GM21423 (cell line): Measurements from ENCODE around the gene PPP4R1.
A peak's percentile ranks its signal among the peaks of the same experiment; 100 is the strongest.
"Not testable (repeated sequence)": the region's sequence is repeated elsewhere in the genome, so short reads cannot be mapped to it uniquely, and the experiment has no call there.

Experiments
- ATAC-seq: cut with Tn5 transposase; IDR thresholded peaks from one replicate; pipeline ENCODE4 v1.9.1; 2021; ENCODE audit warnings: mild to moderate bottlenecking, moderate library complexity; ENCODE audit not compliant: unreplicated experiment

The PPP4R1 gene

DNA sequence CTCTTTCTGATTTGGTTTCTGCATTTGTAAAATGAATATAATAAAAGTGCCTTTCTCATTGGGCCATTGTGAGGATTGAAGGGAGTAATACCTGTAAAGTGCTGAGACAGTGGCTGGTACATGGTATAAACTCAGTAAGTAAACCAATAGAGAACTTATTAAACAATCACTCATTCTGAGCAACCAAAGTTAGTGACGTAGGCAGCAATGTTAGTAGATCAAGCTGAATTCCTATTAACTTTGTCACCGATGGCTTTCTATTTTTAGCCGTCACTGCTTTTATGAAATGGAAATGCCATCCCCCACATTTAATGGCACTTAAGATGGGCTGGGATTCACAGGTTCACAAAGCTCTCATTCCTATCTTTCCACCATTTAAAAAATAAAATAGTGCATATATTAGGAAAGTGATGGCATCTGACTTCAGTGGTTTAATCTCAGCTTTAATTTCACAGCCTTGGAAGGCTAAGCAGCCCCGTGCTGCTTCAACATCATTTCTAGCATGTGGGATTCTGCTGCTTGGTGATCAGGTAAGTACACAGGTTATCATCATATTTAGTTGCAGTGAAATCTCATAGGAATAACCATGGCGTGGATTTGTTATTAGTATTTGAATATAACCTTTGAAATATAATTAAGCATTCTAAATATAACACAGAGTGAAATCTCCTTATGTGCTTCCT is 17.6 kb upstream of the PPP4R1 start:
- ATAC-seq, result no peak

DNA sequence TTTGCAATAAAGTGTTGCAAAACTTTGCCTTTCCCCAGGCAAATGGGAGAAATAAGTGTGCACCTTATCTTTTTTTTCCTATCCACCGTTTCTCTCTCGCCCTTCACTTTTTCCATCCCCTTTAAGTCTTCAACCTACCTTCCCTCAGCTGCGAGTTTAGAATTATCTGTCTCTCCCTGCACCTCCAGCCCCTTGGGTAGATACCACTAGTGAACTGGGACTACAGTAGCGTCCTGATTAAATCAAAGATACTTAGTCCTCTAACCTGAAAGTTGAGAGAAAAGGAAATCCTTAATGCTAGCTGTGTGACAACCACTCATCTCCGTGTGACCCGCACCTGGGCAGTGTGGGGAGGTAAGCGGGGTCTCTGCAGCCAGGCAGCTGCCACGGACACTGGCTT is 16.1 kb upstream of the PPP4R1 start:
- no peak for ATAC-seq

DNA sequence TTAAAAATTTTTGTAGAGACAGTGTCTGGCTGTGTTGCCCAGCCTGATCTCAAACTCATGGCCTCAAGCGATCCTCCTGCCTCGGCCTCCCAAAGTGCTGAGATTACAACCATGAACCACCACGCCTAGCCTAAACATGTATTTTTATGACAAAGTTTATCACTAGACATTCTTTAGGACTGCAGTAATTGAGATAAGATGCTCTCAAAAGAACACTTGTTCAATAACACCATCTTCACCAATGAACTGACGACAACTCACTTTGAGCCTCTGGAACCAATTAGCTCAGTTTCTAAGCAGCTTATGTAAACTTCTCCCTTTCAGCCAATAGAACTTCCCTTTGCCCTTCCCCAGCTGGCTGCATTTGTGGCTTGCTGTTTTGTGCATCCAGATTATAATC is 15.3 kb upstream of the PPP4R1 start:
- no peak for ATAC-seq

DNA sequence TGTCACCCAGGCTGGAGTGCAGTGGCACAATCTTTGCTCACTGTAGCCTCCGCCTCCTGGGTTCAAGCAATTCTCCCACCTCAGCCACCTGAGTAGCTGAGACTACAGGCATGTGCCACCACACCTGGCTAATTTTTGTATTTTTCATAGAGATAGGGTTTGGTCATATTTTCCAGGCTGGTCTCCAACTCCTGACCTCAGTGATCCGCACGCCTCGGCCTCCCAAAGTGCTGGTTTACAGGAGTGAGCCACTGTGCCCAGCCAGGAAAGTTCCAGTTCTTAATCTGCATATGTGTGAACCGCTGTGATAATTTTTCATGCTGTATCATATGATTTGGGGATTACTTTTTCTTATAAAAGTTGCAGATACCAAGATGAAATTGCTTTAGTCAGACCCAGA is 14.6 kb upstream of the PPP4R1 start:
- ATAC-seq, result no peak

DNA sequence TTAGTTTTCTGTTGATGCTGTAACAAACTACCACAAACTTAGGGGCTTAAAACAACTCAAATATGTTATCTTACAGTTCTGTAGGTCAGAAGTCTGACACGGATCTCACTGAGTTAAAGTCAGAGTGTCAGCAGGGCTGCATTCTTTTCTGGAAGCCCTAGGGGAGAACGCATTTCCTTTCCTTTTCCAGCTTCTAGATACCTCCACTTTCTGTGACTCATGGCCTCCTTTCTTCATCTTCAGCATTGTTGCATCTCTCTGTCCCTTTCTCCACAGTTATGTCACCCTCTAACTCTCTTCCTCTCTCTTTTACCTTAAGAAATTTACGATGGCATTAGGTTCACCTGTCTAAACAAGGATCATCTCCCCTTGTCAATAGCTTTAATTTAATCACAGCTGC is 13.3 kb upstream of the PPP4R1 start:
- ATAC-seq, result no peak

DNA sequence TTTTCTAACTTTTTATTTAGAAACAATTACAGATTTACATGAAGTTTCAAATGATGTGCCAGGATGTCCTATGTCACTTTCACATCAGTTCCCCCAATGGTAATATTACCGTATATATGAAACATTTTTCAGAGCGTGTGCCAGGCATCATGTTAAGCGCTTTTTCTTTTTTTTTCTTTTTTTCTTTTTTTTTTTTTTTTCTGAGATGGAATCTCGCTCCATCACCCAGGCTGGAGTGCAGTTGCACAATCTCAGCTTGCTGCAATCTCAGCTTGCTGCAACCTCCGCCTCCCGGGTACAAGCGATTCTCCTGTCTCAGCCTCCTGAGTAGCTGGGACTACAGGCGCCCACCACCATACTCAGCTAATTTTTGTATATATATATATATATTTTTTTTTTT is 5.6 kb upstream of the PPP4R1 start:
- ATAC-seq, result no peak

DNA sequence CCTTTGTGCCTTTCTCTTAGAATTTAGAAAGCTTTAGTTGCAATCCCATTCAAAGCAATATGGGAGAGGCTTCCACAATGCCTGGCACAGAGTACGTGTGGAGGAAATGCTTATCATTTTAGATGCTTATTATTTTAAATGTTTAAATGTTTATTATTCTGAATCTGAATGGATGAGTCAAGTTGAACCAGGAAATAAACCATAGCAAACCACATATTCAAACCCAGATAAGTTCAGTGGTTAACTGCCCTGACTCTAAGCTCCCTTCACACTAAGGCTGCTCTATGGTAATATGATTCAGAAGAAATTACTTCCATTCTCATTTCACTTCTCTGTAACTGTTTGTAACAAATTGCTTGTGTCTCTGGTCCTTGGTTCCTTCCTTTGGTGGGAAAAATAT is 5.2 kb upstream of the PPP4R1 start:
- ATAC-seq, result no peak

DNA sequence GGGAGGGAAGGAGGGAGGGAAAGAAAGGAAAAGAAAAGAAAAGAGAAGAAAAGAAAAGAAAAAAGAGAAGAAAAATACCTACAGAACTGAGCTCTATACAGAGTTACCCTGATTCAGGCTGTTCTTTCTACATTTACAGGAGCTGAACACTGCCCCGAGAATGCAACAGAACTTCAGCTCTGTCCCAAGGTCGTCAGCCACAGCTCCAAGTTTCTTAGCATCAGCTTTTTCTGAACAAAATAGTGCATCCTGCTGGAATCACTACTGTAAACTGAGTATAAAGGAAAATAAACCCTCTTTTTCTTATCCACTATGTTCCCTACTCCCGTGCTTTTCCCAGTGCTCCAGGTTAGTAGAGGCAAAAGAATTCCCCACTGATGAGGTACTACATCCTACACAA is 4.7 kb upstream of the PPP4R1 start:
- no peak for ATAC-seq

DNA sequence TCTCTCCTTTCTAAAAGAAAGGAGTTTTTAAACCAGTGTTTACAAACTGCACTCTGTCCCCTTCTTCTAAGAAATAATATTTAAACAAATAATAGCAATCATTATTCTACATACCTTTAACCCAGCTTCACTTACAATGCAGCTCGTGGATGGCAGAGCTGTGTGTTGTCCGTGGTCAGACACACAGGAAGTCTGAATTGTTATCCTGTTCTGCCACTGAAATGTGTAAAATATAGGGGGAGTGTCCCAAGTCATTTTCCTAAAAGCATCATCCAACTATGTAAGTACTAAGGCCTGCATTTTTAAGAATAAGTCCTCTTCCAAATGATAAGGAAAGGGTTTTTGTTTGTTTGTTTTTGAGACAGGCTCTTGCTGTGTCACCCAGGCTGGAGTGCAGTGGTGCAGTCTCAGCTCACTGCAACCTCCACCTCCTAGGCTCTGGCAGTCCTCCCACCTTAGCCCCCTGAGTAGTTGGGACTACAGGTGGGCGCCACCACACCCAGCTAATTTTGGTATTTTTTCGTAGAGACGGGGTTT is 2.7 kb upstream of the PPP4R1 start:
- ATAC-seq, result no peak

DNA sequence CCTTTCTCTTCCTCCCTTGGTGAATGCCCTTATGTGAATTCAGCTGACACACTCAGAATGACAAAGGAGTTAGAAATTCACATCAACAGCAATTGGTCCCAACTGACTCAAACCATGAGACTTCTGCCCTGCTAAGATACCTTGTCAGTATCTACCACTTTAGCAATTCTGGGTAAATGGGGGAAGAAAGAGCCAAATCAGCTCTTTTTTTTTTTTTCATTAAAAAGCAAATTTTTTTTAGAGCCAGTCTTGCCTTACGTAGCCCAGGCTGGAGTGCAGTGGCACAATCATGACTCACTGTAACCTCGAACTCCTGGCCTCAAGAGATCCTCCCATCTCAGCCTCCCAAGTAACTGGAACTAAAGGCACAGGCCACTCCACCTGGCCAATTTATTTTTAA is 1.7 kb upstream of the PPP4R1 start:
- ATAC-seq, result no peak

DNA sequence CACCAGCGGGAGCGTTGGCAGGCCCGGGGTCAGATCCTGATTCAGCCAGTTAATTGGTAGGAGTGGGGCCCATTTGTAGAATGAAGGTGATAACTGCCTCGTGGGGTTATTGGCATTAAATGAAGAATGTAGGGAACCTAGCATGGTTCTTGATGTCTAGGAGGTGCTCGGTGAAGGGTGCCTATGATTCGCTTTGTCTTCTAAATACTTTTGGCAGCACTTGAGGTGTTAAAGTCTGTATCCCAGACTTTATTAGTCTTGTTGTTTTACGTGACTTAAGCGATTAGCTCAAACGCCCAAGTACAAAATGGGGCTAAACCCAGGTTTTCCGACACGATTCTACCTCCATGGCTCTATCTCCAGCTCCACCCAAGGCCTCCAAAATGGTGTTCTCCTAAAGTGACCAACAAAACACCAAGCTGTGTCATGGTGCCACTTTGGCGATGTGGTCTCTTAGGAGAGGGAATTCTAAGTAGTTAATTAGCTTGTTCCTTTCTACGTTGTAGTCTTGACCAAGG is 980 bp upstream of the PPP4R1 start:
- no peak for ATAC-seq

DNA sequence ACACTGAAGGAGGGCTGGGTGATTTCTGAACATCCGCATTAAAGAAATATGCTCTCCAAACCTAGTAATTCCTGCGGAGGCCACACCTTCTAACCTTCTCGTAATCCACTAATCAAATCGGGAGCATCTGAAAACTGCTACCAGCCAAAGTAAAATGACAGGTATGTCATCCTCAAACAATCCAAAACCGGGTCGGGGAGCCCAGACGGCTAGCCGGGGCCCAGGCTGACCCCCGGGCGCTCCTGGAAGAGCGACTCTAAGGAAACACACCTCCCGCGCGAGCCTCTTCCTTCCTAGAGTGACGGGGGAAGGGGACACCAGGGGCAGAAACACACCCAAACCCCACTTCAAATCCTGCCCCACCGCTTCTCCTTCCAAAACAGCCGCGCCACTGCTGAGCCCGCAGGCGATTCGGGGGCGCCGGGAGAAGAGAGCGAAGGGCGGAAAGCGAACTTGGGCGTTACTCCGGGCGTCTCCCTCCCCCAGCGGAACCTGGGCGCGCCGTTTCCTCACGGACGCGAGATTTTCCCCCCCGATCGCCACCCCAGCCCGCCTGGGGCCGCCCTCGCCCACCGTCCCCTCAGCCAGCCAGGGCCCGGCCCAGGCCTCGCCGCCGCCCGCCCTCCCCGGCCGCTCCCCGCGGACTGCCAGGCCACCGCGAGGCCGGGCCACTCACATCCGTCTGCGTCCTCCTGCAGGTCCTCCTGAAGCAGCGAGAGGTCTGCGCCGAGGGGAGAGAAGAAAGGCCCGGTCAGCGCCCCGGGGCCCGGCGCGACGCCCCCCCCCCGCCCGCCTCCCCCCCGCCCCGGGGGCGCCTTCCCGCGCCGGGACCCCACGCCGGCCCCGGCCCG is 584 bp downstream of the PPP4R1 start:
- ATAC-seq, result peak; percentile 31

DNA sequence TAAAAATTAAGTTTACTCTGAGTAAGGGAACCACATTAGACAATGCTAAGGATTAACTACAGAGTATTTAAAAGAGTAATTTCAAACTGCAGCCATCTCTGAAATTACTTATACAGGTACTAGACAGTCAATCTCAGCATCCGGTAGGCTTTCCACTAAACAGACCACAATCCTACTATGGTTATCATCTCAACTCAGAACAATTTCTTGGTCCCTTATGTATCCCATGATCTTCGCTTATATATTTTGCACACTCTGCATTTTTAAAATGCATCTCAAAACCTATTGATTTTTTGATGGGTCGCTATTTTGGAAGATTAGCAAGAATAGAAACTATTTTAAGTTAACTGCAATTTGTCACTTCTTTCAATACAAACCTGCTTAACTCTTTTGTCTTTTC is 1.4 kb downstream of the PPP4R1 start:
- no peak for ATAC-seq

DNA sequence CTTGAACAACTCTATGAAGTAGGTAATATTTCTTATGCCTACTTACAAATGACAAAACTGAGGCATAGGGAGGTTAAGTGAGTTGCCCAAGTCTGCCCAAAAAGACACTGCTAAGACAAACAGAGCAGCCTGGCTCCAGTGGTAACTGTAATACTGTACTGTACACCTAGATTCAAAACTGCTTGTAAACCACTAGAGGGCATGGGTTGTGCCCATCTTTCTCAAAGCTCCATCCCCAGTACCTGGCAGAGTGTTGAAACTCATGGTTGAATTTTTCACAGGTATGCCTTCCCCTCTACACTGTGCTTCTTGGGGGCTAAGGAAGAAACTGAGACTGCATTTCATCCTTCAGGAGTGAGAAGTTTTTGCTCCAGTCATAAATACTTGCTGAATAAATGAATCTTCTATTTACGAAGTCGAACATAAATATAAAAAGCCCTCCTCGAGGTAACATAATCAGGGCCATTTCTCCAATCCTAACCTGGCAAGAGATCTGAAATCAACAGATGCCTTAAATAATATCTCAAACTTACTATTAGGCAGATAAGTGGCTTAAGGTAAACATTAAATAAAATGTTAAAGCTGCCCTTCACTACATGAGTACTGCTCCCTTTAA is 2.0 kb downstream of the PPP4R1 start:
- ATAC-seq, result no peak

DNA sequence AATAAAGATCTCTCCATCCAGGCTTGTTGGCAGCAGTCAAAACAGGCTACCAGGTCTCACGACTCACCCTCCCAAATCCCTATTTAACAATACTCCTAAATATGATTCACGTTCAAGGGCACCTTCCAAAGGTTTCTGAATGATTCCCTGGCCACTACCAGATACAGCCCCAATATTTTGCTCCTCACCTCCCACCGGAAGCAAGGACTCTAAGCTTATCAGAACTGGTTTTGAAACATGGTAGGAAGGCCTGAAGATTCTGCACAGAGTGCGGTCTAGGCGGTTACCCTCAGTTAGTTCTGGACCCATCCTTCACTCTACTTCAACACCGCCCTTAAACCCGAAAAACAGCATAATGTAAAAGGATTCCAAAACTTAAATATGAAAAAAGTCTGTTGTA is 5.2 kb downstream of the PPP4R1 start:
- ATAC-seq, result no peak

DNA sequence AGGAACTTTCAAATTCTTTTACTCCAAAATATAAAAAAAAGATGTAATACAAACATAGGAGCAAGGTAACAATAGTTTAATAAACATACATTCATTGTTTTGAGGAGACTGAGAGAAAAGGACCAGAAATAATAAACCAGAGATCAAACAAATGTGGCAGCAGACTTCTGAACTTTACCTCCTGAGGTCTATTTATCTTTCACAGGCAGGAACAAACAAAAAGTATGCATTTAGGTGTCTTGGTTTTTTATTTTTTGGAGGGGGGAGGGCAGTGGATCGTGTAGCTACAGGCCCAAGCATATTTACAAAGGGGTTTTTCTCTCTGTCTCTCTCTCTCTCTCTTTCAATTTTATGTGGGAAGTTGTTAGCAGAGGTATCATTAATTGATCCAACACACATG is 5.6 kb downstream of the PPP4R1 start:
- no peak for ATAC-seq

DNA sequence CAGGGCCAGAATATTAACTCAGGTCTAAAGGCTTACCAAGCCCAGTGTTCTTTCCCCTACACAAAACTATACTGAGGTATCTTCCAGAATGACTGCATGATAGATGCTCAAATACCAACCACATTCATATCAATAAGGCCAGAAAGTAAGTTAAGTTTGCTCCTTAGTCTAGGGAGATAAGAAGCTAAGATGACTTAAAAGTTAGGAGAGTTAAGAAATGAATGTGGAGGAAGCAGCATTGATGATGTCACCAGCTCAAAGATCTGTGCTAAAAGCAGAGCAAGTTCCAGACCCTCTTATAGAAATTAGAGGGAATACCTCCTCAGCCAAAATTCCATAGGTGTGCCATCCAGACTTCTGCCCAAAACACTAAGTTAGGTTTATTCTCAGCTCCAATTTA is 6.1 kb downstream of the PPP4R1 start:
- ATAC-seq, result no peak

DNA sequence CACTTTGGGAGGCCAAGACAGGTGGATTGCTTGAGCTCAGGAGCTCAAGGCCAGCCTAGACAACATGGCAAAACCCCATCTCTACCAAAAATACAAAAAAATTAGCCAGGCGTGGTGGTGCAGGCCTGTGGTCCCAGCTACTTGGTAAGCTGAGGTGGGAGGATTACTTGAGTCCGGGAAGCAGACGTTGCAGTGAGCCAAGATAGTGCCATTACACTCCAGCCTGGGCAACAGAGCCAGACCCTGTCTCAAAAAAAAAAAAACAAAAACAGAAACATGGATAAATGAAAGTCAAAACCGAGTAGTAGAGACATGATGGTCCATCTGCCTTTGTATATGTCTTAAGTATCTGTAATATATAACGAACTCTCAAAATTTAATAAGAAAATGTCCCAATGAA is 7.2 kb downstream of the PPP4R1 start:
- ATAC-seq, result not testable (repeated sequence)

DNA sequence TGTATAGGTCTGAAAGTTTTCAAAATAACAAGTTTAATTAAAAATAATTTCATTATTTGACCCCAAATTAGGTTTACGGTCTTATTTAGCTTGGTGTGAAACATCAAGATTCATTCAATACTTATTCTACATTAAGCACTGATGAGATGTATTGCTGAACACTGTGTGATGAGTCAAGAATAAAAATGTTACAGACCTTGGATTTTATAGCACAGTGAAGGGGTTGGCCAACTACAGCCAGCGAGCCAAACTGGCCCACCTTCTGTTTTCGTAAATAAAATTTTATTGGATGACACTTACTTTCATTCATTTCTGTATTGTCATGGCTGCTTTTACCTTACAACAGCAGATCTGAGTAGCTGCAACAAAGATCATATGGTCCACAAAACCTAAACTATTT is 8.3 kb downstream of the PPP4R1 start:
- no peak for ATAC-seq

DNA sequence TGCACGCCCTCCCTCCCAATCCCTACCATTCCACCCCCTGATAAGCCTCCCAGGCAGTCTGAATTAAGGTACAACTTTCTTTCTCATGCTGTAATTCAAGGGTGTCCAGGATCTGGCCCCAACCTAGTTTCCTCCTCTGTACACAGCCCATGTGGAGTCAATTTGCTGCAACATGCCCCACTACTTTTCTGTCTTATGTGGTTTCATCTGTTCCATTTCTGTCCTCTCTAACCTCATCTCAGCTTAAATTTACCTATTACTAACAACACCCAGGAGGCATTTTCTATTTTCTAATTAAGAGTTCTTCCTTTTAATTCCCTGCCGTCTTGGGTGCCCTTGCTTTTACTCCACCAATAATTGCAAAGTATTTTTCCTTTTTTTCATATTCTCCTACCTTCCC is 10.0 kb downstream of the PPP4R1 start:
- ATAC-seq, result no peak

DNA sequence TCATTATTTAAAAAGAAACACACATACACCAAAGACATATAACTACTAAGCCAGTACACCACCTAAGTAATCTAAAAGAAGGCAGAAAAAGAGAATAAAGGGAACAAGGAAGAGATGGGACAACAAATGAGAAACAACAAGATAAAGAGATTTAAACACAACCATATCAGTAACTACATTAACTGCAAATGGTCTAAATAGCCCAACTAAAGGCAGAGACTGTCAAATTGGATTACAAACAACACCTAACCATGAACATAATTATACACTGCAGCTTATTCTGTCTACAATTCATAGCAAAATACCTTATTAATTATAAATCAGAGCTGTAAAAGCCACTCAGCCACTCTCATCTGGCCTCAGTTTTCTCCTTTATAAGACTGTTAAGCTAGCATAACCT is 15.0 kb downstream of the PPP4R1 start:
- no peak for ATAC-seq

DNA sequence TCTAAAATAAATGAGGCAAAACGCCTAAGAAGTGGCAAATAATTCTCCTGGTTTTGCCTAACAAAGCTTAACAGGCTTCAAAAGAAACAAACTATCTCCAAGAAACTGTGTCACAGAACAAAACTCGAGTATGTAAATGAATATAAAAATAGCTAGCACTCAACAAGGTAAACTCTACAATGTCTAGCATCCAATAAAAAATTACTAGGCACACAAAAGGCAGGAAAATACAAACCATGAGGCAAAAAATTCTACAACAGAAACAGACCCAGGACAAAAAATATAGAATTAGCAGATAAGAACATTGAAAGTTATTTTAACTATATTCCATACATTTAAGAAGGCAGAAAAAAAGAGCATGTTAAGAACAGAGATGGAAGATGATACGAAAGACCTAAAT is 16.8 kb downstream of the PPP4R1 start:
- ATAC-seq, result no peak
